ENCODE data around the gene FAM118B. TPM values are rescaled to one million over a fixed set of nuclear protein-coding genes. Genes with fewer than 3 reads are reported as not detected.

The FAM118B gene
- total and polyA plus RNA-seq, 2 experiments from 2014 or later, result 13.7 to 33.9 TPM

- H3K27ac ChIP-seq, result no peak overlapping the region
- H3K4me3 ChIP-seq, result no peak overlapping the region
- H3K9me3 ChIP-seq (ENCODE audit: low read depth), result no peaks in the 10 kb centered on the region
- no peaks in the 10 kb centered on the region for H3K36me3 ChIP-seq
- no peaks in the 10 kb centered on the region for H3K27me3 ChIP-seq
- no peak for DNase-seq (ENCODE audit: low read depth in 1 of 2, low spot score in 1 of 2)
- peaks cover 7% of the 10 kb centered on the region for H3K4me1 ChIP-seq (ENCODE audit: low read depth)
- TF ChIP-seq CTCF (IDR thresholded peaks at IDR 0.05; ENCODE audit: low read depth, low read length), result no peak
These were observed 46.3 kb upstream of the FAM118B start for GRCh38 chr11:126165311-126165720.

- no peak overlapping the region for H3K4me3 ChIP-seq
- peak in 1 of 2 donors; percentile 40 for DNase-seq (ENCODE audit: low read depth in 1 of 2, low spot score in 1 of 2)
- peaks cover 7% of the 10 kb centered on the region for H3K4me1 ChIP-seq (ENCODE audit: low read depth)
- H3K27me3 ChIP-seq, result no peaks in the 10 kb centered on the region
- TF ChIP-seq CTCF (IDR thresholded peaks at IDR 0.05; ENCODE audit: low read depth, low read length), result no peak
- no peak overlapping the region for H3K27ac ChIP-seq
- no peaks in the 10 kb centered on the region for H3K36me3 ChIP-seq
- H3K9me3 ChIP-seq (ENCODE audit: low read depth), result no peaks in the 10 kb centered on the region
These were observed 45.8 kb upstream of the FAM118B start for GRCh38 chr11:126165757-126166156.

- H3K4me1 ChIP-seq (ENCODE audit: low read depth), result peaks cover 7% of the 10 kb centered on the region
- H3K4me3 ChIP-seq, result no peak overlapping the region
- TF ChIP-seq CTCF (IDR thresholded peaks at IDR 0.05; ENCODE audit: low read depth, low read length), result no peak
- no peaks in the 10 kb centered on the region for H3K27me3 ChIP-seq
- H3K9me3 ChIP-seq (ENCODE audit: low read depth), result no peaks in the 10 kb centered on the region
- H3K36me3 ChIP-seq, result no peaks in the 10 kb centered on the region
- no peak overlapping the region for H3K27ac ChIP-seq
- no peak for DNase-seq (ENCODE audit: low read depth in 1 of 2, low spot score in 1 of 2)
These were observed 45.2 kb upstream of the FAM118B start for GRCh38 chr11:126166413-126166812.

GRCh38 chr11:126167488-126167887 is 44.1 kb upstream of the FAM118B start:
- TF ChIP-seq CTCF (IDR thresholded peaks at IDR 0.05; ENCODE audit: low read depth, low read length), result no peak
- Histone ChIP-seq H3K9me3 (ENCODE audit: low read depth) (no peaks in the 10 kb centered on the region), H3K4me1 (ENCODE audit: low read depth) (peaks cover 7% of the 10 kb centered on the region), H3K4me3 (no peak overlapping the region), H3K27me3 (no peaks in the 10 kb centered on the region), H3K27ac (no peak overlapping the region), H3K36me3 (no peaks in the 10 kb centered on the region)
- peak in 1 of 2 donors; percentile 32 for DNase-seq (ENCODE audit: low read depth in 1 of 2, low spot score in 1 of 2)

GRCh38 chr11:126169291-126169690 is 42.3 kb upstream of the FAM118B start:
- no peaks in the 10 kb centered on the region for H3K9me3 ChIP-seq (ENCODE audit: low read depth)
- no peaks in the 10 kb centered on the region for H3K36me3 ChIP-seq
- H3K27me3 ChIP-seq, result no peaks in the 10 kb centered on the region
- H3K4me3 ChIP-seq, result no peak overlapping the region
- no peak for DNase-seq (ENCODE audit: low read depth in 1 of 2, low spot score in 1 of 2)
- peaks cover 7% of the 10 kb centered on the region for H3K4me1 ChIP-seq (ENCODE audit: low read depth)
- H3K27ac ChIP-seq, result no peak overlapping the region
- TF ChIP-seq CTCF (IDR thresholded peaks at IDR 0.05; ENCODE audit: low read depth, low read length), result no peak

- no peak for TF ChIP-seq CTCF (IDR thresholded peaks at IDR 0.05; ENCODE audit: low read depth, low read length)
- Histone ChIP-seq H3K4me3 (no peak overlapping the region), H3K27ac (no peak overlapping the region)
These were observed 39.0 kb upstream of the FAM118B start for GRCh38 chr11:126172596-126173038.

More at GRCh38 chr11:126172596-126173038, 39.0 kb upstream of the FAM118B start:
- H3K36me3 ChIP-seq, result no peaks in the 10 kb centered on the region
- H3K27me3 ChIP-seq, result no peaks in the 10 kb centered on the region
- peak in 1 of 2 donors; percentile 67 for DNase-seq (ENCODE audit: low read depth in 1 of 2, low spot score in 1 of 2)
- no peaks in the 10 kb centered on the region for H3K4me1 ChIP-seq (ENCODE audit: low read depth)
- no peaks in the 10 kb centered on the region for H3K9me3 ChIP-seq (ENCODE audit: low read depth)

All from cardiac muscle cell (in vitro differentiated cells and primary cell).